IPS-20b (cell line): ENCODE results near the gene DROSHA.

Source experiments
- H3K27ac ChIP-seq: one replicate; pipeline ENCODE4 v1.5.1; 2013; ENCODE audit warnings: low read length
- H3K27me3 ChIP-seq: 2 replicates; pipeline ENCODE4 v1.6.1; 2013; ENCODE audit warnings: mild to moderate bottlenecking, low read length, inconsistent platforms; ENCODE audit not compliant: insufficient read depth
- H3K36me3 ChIP-seq: 2 replicates; pipeline ENCODE4 v1.6.1; 2013; ENCODE audit warnings: low read depth, mild to moderate bottlenecking, inconsistent platforms, low read length, moderate library complexity; ENCODE audit not compliant: insufficient read depth
- H3K4me1 ChIP-seq: 2 replicates; pipeline ENCODE4 v1.6.1; 2013; ENCODE audit warnings: mild to moderate bottlenecking, control low read depth, inconsistent platforms, low read length, moderate library complexity; ENCODE audit not compliant: insufficient read depth
- H3K4me3 ChIP-seq: 2 replicates; pipeline ENCODE4 v1.5.1; 2013; ENCODE audit warnings: mild to moderate bottlenecking, low read length, inconsistent platforms
- H3K9ac ChIP-seq: 2 replicates; pipeline ENCODE4 v1.6.1; 2013; ENCODE audit warnings: low read depth, mild to moderate bottlenecking, inconsistent platforms, low read length, moderate library complexity
- H3K9me3 ChIP-seq: 2 replicates; pipeline ENCODE4 v1.6.1; 2013; ENCODE audit warnings: mild to moderate bottlenecking, low read depth, low read length, inconsistent platforms; ENCODE audit not compliant: insufficient read depth

Gene DROSHA

DNA sequence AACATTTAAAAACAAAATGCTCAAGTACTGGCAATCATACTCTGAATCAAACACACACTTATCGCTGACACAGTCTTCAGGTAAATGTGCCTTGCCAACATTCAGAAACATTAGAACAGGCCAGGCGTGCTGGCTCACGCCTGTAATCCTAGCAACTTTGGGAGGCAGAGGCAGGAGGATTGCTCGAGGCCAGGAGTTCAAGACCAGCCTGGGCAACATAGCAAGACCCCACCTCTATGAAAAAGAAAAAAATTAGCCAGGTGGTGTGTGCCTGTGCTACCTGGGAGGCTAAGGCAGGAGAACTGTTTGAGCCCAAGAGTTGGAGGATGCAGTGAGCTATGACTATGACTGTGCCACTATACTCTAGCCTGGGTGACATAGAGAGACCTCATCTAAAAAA is 20.6 kb downstream of the DROSHA start:
- H3K4me3 ChIP-seq = no peak overlapping the region
- H3K27ac ChIP-seq = no peak overlapping the region
- H3K9ac ChIP-seq = no peak overlapping the region
- H3K27me3 ChIP-seq = no peaks in the 10 kb centered on the region
- peaks cover 93% of the 10 kb centered on the region for H3K36me3 ChIP-seq
- H3K9me3 ChIP-seq = no peaks in the 10 kb centered on the region
- no peaks in the 10 kb centered on the region for H3K4me1 ChIP-seq

DNA sequence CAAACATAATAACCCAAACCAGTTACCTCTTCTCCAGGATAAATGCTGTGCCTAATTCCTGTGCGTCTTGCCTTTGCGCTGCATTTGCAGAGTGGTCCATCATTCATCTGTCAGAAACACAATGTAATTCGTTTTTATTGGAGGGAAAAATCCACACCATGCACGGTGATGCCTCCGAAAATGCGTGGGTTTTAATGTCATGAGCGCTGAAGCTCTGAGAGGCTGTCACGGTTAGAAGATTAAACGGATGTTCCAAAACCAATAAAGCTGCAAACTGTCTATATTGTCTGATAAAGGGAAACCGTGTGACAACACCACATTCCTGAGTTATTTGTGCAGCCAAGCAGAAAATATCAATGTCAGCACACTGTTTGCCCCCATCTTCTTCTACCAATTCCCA is 27.4 kb downstream of the DROSHA start:
- H3K9ac ChIP-seq = no peak overlapping the region
- H3K4me3 ChIP-seq = no peak overlapping the region
- peaks cover 95% of the 10 kb centered on the region for H3K36me3 ChIP-seq
- H3K27me3 ChIP-seq = no peaks in the 10 kb centered on the region
- H3K4me1 ChIP-seq = no peaks in the 10 kb centered on the region
- H3K9me3 ChIP-seq = no peaks in the 10 kb centered on the region
- H3K27ac ChIP-seq = no peak overlapping the region

DNA sequence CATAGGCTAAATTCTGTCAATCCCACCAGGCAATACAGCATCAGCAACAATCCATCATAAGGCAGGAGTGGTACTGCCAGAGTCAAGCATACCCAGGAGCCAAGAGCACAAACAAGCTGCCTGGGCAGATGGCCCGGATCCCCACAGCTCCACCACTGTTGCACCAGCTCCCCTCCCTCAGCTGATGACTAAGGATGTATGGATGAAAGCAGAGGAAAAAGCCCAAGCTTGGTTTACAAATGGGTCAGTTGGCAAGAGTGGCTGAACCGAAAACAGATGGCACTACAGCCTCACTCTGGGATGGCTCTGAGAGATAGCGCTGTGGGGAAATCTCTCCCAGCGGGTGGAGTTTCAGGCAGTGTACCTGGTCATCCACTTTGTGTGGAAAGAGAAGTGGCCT is 29.4 kb downstream of the DROSHA start:
- H3K27me3 ChIP-seq = no peaks in the 10 kb centered on the region
- no peaks in the 10 kb centered on the region for H3K4me1 ChIP-seq
- H3K36me3 ChIP-seq = peaks cover 95% of the 10 kb centered on the region
- no peak overlapping the region for H3K9ac ChIP-seq
- no peak overlapping the region for H3K4me3 ChIP-seq
- H3K9me3 ChIP-seq = no peaks in the 10 kb centered on the region
- H3K27ac ChIP-seq = no peak overlapping the region

DNA sequence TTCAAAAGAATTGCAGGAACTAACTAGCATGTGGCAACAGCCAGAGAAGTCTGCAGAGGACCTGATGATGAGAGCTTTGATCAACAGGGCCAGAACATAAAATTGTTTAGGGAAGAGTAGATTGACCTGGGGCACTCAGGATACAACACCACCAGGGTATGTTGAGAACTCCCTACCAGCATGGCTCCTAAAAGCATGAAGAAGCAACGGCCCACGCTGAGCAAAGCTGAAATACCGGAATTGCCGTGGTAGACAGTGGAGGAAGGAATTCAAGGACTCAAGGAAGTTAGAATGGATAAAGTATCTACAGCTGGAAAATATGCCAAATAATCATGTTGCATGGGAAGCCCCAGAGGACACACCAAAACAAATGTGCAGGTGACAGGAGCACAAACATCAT is 31.6 kb downstream of the DROSHA start:
- H3K36me3 ChIP-seq = peaks cover 100% of the 10 kb centered on the region

DNA sequence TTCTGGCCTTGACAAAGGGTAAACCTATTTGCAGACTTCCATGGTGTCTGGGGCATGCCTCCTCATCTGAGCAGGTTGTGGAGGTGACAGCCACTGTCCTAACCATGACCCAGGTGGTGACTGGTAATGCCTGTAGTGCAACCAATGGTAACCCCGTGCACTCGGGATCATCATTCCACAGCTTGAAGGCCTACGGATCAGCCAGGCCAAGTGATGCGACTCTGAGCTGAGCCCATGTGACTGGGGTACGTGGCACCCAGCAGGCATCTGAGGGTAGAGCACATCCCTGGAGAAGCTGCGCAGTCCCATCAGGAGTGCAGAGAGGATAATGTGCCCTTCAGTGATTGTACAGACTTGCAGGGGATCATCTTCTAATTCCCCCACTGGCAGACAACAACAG is 35.0 kb downstream of the DROSHA start:
- Histone ChIP-seq H3K4me1 (peaks cover 7% of the 10 kb centered on the region; the same call in 1 of the 2 replicates), H3K9ac (no peak overlapping the region), H3K4me3 (no peak overlapping the region), H3K27me3 (no peaks in the 10 kb centered on the region), H3K9me3 (no peaks in the 10 kb centered on the region), H3K36me3 (peaks cover 100% of the 10 kb centered on the region), H3K27ac (no peak overlapping the region)

More for the DNA sequence above, 31.6 kb downstream of the DROSHA start:
- Histone ChIP-seq H3K9me3 (no peaks in the 10 kb centered on the region), H3K27me3 (no peaks in the 10 kb centered on the region), H3K27ac (no peak overlapping the region), H3K4me3 (no peak overlapping the region), H3K9ac (no peak overlapping the region), H3K4me1 (no peaks in the 10 kb centered on the region)

DNA sequence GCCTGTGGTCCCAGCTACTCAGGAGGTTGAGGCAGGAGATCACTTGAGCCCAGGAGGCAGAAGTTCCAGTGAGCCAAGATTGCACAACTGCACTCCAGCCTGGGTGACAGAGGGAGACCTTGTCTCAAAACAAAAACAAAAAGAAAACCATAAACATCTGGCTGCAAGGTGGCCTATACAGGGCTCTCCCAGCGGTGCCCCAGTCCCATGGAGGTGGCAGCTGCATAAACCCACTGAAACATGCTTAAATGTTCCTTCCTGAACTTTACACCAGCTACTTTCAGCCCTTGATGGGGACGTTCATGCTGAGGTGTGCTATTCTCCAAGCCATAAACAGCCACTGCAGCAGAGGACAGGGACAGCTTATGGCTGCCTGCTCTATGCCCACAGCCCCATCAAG is 35.6 kb downstream of the DROSHA start:
- Histone ChIP-seq H3K36me3 (peaks cover 100% of the 10 kb centered on the region), H3K27ac (no peak overlapping the region), H3K4me3 (no peak overlapping the region), H3K27me3 (no peaks in the 10 kb centered on the region), H3K9me3 (no peaks in the 10 kb centered on the region), H3K4me1 (peaks cover 7% of the 10 kb centered on the region; the same call in 1 of the 2 replicates), H3K9ac (no peak overlapping the region)

DNA sequence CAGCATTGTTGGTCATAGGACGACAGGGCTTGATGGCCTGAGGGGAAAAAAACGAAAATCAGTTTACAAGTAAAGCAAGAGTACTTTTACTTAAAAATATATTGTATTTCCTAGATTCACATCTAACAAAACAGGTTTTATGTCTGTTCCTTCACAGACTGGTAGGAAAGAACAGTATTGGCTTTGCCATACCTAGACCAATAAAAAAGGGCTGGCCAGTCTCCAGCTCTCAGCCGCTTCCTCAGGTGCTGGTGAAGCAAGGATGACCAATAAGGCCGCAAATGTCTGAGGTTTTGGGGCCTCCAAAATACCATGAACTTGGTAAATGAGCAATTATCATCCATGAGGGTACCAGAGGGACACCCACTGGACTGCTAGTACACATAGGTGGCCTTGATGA is 36.6 kb downstream of the DROSHA start:
- Histone ChIP-seq H3K4me3 (no peak overlapping the region), H3K27me3 (no peaks in the 10 kb centered on the region), H3K4me1 (peaks cover 9% of the 10 kb centered on the region; the same call in 1 of the 2 replicates), H3K27ac (no peak overlapping the region), H3K9me3 (no peaks in the 10 kb centered on the region), H3K36me3 (peaks cover 100% of the 10 kb centered on the region), H3K9ac (no peak overlapping the region)

DNA sequence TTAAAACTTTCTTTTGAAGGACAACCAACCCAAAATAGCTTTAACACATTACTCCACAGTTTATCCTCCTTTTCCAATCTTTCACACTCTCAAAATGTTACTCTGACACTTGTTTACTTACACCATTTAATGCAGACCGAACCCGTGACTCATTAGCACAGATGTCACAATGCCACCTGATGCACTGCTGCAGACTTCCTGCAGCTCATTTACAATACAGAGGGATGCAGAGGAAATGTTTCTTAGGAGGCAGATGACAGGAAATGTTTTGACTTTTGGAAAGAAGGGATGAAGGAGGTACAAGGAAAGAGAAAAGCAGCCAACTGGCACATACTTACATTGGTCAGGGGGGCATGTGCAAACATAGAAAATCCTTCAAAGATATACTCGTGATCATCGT is 39.0 kb downstream of the DROSHA start:
- Histone ChIP-seq H3K9ac (no peak overlapping the region), H3K36me3 (peaks cover 96% of the 10 kb centered on the region), H3K9me3 (no peaks in the 10 kb centered on the region), H3K4me1 (peaks cover 9% of the 10 kb centered on the region; the same call in 1 of the 2 replicates), H3K27ac (no peak overlapping the region), H3K4me3 (no peak overlapping the region), H3K27me3 (no peaks in the 10 kb centered on the region)

DNA sequence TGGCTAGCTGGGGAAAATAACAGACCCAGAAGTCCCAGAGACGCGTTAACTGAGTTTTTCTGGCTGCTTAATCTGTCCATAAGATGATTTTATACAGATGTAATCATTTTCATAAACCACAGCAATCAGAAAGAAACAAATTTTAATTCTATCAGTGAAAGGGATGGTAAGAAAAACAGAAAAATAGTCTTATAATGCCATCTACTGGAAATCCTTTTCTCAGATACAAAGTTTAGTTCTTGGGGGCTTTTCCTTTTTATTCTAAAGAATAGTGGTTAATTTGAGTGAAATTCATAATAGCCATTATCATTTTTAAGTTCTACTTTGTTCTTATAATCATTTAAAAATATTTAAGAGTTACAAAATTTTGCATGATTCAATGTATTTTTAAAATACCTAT is 44.4 kb downstream of the DROSHA start:
- Histone ChIP-seq H3K27ac (no peak overlapping the region), H3K4me3 (no peak overlapping the region), H3K4me1 (0 out of 2 replicates have a peak, but pooled peaks cover 2% of the 10 kb centered on the region), H3K36me3 (peaks cover 90% of the 10 kb centered on the region), H3K9me3 (no peaks in the 10 kb centered on the region), H3K27me3 (no peaks in the 10 kb centered on the region), H3K9ac (no peak overlapping the region)

DNA sequence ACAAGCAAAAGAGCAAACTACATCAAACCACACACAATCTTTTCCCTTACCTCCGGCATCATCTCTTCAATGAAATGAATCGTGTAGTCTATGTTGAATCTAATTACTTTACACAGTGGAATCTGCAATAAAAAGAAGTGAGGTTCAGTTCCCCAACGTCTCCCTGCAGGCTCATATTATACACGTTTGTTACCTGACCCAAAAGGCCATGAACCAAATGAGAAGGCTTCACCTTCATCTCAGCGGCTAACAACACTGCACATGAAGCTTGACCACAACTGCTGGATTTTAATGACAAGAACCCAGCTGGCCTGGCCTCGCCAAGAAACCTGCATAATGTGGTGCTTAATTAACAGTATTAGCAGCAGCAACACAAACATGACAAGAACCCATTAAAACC is 45.5 kb downstream of the DROSHA start:
- Histone ChIP-seq H3K27me3 (no peaks in the 10 kb centered on the region), H3K27ac (no peak overlapping the region), H3K9me3 (no peaks in the 10 kb centered on the region), H3K9ac (no peak overlapping the region), H3K4me1 (0 out of 2 replicates have a peak, but pooled peaks cover 2% of the 10 kb centered on the region), H3K4me3 (no peak overlapping the region), H3K36me3 (peaks cover 90% of the 10 kb centered on the region)

DNA sequence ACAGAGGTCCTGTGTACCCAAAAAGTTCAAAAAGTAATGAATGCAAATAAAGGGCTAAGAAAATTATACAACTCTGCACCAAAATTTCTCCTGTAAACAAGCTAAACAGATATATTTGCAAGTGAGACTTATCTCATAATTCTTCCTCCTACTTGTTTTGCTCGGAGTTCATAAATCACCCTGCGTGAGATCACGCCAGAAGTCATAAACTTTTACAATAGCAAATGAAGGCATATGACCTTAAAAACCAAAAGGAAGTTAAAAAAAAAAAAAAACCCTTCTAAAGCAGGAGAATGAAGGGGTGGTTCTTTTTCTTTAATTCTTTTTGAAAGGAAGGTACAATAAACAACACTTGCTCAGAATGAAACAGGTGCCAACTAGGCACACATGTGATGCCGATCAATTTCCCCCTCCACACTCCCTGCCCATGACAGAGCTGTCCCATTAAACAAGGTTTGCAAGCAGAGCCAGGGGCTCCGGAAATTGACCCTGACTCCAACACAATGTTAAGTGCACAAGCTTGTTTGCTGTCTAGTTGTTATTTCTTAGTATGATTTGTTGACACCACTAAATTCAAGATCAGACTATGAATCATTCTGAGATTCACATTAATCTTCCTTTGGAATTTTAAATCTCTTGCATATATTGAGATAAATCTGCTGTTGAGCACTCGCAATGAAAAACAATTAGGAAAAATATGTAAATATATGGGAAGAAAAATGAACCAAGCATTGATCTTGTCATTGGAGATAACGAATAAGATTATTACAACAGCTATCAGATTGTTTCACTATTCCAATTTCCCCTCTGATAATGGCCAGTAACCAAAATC is 46.3 kb downstream of the DROSHA start:
- Histone ChIP-seq H3K4me1 (no peaks in the 10 kb centered on the region), H3K27ac (no peak overlapping the region), H3K9ac (no peak overlapping the region), H3K9me3 (no peaks in the 10 kb centered on the region), H3K4me3 (no peak overlapping the region), H3K27me3 (no peaks in the 10 kb centered on the region), H3K36me3 (peaks cover 89% of the 10 kb centered on the region)

DNA sequence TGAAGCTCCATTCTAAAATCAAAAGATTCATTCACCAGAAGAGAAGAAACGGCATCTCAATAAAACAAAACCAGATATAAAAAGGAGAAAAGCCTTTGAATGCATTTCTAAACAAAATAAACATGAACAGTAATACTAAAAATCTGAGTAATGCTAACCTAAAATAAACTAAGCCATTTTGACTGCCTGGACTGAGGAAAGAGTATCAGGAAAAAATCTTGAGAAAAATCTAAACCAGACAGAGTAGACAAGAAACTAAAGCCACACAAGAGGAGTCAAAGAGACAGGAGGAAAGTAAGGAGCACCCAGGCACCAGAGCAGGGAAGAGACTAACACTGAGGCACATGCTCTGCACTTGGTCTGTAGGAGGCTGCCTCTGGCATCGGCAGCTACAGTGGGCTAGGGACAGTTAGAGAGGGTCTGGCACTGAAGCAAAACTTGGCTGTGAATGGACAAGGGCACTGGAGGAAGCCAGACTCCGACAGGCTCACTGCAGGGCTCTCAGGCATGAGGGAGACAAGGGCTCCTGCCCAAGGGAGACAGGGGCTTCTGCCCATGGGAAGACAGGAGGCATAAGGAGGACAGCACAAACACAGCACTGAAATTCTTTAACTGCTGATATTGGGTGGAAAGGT is 50.2 kb downstream of the DROSHA start:
- H3K27me3 ChIP-seq = no peaks in the 10 kb centered on the region

More for the DNA sequence above, 50.2 kb downstream of the DROSHA start:
- Histone ChIP-seq H3K4me1 (no peaks in the 10 kb centered on the region), H3K4me3 (no peak overlapping the region), H3K9me3 (no peaks in the 10 kb centered on the region), H3K9ac (no peak overlapping the region), H3K27ac (no peak overlapping the region), H3K36me3 (peaks cover 72% of the 10 kb centered on the region)
